SU-DHL-6 (cell line): ENCODE measurements around the gene HCN3.

Experiments
- CTCF ChIP-seq: fragments of 200-600 bp; sonication (generic); IDR thresholded peaks from one replicate; pipeline ENCODE4 v1.5.1; 2017; ENCODE audit warnings: antibody characterized with exemption, mild to moderate bottlenecking, low read length, moderate library complexity; ENCODE audit not compliant: insufficient read depth, poor library complexity, severe bottlenecking
- EZH2phosphoT487 ChIP-seq: fragments of 200-600 bp; sonication (generic), shearing (Covaris generic); conservative IDR thresholded peaks from 2 replicates; pipeline ENCODE4 v1.6.1; 2018; ENCODE audit warnings: mild to moderate bottlenecking, antibody characterized with exemption, low read length, moderate library complexity, mixed read lengths

- TF ChIP-seq CTCF = no peak
- no peak for TF ChIP-seq EZH2phosphoT487
Observed at GRCh38 chr1:155297384-155297783, 20.1 kb downstream of the HCN3 start.
